Measurements from ENCODE around the gene USP53.
"Not testable (repeated sequence)": the region's sequence is repeated elsewhere in the genome, so short reads cannot be mapped to it uniquely, and the experiment has no call there.

USP53 gene

DNA sequence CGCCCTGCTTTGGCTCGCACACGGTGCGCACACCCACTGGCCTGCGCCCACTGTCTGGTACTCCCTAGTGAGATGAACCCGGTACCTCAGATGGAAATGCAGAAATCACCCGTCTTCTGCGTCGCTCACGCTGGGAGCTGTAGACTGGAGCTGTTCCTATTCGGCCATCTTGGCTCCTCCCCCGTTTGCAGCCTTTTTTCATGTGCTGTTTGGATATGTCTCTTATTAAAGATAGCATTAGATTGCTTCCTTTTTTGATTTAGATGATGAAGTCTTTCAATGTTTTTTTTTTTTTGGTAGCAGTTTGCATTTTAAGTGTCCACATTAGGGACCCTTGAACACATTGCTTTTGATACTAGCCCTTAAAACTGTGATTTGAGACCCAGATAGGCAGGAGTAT is 67.4 kb downstream of the USP53 start:
- not testable (repeated sequence) for DNase-seq

DNA sequence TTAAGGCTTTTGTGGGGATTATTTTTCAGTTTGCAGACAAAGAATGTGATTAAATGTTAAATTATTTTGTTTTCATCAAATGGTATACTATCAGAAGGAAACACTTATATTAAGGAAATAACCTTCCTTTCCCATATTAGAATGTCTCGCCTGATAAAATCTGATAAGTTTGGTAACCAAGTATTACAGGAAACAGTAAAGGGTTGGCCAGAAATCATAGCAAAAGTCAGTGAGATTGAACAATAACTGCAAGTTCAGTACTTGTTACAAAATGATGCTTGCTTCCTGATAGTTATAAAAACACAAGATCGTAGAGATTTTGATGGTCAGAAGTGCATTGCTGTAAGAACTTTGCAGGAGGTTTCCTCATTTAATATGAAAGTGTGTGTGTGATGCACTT is 68.9 kb downstream of the USP53 start:
- no peak for DNase-seq

DNA sequence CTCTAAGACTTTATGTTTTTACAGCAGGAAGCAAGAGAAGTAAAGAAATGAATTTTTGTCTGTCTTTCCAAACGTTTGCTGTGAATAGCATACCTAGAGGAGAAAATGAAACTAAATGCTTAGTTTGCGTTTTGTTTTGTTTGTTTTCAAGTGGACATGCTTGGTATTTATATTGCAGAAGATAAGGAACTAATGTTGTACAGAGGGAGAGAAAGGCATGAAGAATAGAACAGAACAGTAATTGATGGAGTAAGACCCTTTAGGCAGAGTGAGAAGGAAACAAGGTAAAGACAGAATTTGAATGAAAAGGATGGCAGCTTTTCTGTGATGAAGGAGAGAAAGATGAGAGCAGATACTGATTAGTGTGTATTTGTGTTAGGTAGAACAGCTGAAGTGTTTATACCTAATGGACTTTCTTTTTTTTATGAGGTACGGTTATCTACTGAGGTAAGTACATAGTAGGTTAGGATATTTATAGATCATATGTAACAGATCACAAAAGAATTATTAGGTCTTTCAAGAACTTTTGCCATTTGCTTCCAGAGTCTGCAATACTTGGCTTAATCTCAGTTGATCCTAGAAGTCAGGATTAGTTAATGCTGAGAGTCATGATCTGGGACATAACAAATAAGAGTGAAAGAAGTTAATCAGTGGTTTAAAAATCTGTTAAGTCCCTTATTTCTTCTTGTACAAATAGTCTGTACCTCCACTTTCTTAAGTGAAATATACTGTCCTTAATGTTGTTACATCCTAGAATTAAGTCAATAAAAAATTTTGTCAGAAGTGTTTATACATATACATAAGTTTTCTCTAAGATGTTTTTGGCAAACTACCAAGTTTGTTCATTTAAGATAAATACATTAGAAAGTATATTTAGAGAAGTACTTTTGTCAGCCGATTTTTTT is 72.6 kb downstream of the USP53 start:
- no peak for DNase-seq

DNA sequence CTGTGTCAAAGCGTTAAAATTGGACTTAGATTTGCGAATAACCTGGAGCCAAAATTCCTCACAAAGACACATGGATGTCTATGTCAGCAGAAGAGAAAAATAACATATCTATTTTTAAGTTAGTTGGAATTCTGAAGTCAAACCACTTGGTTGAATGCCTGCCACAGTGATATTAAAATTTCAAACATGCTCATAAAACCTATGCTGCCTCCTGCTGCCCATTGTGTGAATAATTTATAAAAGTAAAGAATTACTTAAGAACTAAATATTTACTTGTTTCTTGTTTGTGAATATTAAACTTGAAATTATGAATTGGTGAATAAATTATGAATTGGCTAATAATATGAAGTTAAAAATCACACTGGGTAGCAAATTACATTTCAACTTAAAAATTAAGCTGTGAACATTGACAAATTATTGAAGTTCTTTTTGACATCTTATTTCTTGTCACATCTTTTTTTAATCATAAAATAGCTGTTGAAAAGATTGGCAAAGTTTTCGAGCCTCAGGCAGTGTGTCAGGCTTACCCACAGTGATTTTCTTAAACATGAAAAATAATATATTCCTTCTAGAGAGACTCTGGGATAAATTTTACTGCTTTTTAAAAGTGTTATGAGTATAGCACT is 74.0 kb downstream of the USP53 start:
- DNase-seq = no peak

DNA sequence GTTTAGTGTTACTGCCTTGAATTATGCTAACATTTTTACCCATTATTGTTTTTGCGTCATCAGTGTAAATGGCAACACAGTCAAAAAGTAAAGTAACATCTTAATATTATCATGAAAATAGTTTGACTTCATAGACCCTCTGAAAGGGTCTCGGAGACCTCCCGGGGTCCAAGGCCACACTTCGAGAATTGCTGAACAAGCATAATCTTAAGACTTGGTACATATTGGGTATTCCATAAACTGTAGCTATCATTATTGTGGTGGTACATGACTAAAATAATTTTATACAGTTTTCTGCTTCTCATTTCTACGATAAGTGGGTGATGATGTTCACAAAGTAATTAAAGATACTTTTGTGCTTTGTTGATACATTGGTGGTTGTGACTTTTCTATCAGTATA is 76.8 kb downstream of the USP53 start:
- DNase-seq = no peak

DNA sequence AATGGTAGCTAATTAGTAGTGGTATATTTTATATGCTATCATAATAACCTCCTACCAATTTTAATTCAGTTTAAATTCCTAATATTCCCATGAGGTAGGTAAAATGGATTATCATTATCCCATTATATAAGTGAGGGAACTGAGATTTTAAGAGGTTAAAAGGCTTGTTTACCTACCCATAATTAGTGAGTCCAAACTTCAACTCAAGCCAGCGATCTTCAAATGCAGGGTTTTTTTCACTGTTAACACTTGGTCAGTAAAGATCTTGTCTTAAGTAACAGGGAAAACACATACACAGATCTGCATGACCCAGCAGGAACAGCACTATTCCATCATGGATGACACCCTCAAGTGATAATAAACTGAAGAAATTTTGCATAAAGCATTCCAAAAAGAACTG is 78.1 kb downstream of the USP53 start:
- DNase-seq = no peak

DNA sequence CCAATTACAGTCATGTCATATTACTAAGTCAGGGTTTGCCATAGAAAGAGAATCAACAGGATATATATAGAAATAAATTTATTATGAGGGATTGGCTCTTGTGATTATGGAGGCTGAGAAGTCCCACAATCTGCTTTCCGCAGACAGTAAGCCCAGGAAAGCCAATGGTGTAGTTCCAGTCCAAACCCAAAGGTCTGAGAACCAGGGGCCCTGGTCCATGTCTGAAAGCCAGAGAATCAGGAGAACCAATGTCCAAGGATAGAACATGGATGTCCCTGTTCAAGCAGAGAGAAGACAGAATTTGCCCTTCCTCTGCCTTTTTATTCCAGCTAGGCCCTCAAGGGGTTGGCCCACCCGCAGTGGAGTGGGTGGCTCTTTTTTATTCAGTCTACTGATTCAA is 83.8 kb downstream of the USP53 start:
- DNase-seq = no peak

DNA sequence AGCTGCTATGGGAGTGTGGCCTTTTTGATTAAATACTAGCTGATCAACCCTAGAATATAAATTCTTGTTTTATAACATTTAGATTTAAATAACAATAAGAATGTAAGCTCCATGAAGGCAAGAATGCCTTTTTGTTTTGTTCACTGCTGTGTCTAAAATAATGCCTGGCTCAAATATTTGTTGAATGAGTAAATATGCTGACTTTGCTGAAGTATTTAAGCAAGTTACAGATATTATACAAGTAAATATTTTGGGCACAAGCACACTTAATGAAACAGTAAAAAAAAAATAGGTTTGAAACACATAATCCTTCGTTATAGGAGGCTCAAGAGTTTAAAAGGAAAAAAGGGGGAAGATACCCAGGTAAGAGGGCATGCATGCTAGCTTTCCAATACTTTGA is 85.3 kb downstream of the USP53 start:
- DNase-seq = no peak

DNA sequence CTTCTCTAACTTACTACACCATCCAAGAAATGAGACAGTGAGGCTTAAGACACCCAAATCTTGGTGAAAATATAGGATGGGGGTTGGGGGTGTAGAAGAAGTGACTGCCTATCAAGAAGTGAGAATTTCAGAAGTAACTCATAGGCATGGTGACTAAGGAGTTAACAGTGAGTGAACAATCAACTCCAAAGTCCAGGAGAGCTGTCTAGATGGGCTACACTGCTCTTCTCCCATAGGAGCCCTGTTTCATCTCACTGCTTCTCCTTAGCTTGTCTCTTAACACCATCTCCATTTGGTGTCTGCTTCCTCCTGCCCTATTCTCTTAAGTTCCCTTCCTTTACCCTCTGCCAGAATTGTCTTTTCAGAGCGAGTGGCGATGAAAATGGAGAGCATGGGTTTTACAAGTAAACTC is 86.8 kb downstream of the USP53 start:
- DNase-seq = no peak

DNA sequence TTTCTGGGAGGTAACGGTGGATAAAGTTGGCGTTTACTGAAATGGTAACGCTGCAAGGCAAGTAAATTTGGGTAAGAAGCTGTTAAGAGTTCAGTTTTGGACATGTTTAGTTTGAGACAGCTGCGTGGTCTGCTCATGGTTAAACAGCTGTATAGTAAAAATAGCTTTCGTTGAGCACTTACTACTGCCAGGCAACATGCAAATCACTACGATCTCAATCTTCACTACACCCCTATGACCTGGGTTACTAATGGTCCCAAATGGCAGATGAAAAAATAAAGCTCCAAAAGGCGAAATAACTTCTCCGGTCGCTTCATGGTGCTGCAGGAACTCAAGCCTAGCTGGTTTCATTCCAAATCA is 87.2 kb downstream of the USP53 start:
- DNase-seq = no peak

DNA sequence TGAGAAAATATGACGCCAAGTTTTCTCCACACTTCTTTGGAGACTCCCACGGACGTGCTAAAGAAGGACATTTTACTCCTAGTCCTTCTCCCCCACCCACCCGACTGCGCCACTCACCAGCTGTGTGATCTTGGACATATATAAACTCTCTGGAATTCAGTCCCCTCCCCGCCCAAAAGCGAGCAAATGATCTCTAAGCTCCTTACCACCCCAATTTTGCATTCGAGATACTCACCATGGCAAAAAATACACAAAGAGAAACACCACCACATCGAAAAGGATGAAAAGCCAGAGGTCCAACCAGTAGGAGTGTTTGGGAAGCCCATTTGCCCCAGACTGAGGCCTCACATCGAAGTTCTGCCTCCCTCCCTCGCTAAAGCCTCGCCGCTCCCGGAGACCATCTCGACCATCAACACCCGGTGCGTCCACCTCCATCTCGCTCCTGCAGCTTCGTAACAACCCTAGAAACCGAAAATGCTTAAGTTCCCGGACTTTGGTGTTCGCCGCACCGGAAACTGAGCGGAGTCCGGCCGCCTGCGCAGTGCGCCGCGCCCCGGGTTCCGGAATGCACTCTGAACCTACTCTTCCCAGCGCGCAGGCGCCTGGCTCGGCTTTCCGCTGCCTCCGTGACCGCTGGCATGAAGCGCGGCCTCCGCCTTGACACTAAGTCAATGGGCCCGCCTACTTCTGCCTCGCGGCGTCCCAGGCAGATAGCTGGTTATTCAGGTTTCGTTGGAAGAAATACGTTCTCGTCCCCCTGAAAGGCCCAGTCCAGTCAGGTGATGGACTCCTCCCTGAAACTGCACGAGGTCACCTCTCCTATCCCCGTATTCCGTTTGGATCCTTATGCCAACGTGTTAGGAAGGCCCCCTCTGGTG is 87.8 kb downstream of the USP53 start:
- no peak for DNase-seq

DNA sequence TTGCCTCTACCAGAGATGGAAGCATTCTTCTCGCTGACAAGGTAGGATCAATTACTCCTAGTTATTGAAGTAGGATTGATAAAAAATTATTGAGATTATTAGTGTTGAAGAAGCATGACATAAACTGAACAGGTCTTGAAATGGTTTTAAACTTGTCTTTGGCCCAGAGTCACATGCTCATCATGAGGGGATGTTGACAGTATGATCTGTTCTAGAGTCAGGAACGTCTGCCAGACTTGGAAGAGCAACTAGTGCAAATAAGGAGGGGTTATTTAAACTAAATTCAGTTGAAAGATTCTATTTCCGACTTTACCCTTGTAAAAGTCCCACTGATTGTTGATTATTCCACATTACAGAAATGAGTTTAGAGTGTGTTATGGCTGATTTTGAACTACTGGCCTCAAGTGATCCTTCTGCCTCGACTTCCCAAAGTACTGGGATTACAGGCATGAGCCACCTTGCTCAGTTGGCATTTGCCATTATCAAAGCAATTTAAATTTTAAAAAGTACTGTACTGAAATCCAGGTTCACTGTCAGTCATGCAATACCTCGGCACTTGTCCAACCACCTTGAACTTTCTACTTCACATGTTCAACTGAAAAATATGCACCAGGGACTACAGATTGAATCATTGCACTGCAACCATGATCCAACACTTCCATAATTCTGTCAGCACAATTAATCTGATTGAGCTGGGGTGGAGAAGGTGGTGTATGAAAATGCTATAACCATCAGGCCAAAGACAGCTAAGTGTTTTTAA is 89.7 kb downstream of the USP53 start:
- no peak for DNase-seq

DNA sequence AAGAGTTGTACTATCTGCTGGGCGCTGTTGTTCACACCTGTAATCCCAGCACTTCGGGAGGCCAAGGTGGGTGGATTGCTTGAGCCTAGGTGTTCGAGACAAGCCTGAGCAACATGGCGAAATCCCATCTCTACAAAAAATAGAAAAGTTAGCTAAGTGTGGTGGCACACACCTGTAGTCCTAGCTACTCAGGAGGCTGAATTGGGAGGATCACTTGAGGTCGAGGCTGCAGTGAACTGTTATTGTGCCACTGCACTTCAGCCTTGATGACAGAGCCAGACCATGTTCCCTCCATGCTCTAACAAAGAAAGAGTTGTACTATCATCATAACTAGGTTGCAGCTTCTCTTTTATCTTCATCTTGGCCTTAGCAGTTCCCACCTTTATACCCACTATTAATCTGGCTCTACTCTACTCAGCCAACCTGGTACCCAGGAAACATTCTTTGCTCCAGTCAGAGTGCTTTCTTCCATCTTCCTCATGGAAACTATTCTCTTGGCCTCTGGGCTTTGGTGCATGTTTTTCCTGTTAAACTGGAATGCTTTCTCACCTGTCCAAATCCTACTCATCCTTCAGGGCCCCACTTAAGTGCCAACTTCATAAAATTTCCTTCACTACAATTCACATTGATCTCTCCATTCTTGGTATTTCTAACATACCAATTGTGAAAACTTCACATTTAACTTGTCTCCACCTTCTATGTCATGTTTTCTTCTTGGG is 91.2 kb downstream of the USP53 start:
- no peak for DNase-seq

DNA sequence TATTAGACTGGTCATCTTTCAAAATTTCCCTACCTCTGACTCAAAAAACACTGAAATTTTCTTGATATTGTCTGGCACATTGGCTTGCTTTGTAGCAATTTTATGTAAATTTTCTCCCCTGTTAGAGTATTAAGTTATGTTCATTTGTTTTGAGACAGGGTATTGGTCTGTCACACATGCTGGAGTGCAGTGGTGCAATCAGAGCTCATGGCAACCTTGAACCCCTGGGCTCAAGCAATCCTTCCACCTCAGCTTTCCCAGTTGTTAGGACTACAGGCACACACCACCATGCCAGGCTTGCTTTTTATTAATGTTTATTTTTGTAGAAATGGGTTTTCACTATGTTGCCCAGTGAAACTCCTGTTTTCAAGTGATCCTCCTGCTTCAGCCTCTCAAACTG is 91.9 kb downstream of the USP53 start:
- DNase-seq = no peak

DNA sequence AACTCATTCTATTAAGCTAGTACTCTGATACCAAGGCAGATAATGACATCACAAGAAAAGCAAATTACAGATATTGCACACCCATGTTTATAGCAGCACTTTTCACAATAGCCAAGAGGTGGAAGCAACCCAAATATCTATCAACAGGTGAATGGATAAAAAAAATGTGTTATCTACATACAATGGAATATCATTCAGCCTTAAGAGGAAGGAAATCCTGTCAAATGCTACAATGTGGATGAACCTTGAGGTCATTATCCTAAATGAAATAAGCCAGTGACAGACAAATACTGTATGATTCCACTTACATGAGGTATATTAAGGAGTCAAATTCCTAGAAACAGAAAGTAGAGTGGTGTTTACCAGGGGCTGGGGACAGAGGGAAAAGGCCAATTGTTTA is 95.1 kb downstream of the USP53 start:
- DNase-seq = no peak

DNA sequence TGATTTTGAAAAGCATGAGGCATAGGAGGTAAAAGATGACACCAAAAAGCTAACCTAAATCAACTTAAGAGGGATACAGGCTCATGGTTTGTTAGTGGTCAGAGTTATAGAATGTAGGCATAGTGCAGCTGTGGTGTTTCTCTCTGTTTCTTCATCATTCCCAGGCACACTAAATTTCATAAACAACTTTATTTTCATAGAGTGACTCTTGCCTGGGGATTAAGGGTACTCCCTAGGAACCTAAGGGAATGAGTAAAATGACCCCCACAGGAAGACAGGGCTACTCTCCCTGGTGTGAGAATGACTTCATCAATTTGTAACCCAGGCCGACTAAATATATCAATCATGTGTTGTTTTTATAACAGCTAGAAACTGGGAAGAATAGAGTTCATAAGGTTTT is 98.3 kb downstream of the USP53 start:
- DNase-seq = no peak

DNA sequence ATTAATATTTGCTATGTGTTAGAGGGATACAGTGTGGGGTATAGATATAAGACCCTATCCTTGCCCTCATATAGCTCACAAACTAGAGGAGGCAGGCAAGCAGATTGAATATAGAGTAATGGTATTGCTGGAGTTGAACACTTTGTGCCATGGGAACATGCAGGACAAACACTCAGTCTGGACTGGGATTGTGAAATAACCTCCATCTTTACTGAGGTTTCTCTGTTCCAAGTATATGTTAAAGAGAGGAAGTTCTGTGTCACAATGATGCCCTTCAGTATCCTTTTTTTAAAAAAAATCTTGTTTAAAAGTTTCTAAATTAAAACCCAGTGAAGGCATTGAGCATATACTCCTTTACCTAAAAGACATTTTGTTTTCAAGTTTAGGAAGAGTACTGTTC is 100.7 kb downstream of the USP53 start:
- no peak for DNase-seq

DNA sequence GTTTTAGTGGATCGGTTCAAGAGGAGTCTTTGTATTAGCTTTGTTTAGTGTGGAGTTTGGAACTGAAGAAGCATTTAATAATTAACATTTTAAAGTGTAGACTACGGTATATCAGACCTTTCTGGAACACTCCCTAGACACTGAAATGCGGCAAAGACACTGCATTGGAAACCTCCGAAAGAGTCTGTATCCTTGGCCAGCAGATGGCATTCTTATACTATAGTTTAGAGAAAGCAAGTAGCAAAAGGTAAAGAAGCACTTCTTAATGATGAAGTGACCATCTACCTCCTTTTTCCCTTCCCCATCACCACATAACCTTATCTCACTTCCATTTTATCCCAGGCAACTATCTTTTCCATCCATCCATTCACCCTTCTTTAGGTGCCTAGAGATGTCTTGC is 101.8 kb downstream of the USP53 start:
- peak; percentile 1 for DNase-seq

DNA sequence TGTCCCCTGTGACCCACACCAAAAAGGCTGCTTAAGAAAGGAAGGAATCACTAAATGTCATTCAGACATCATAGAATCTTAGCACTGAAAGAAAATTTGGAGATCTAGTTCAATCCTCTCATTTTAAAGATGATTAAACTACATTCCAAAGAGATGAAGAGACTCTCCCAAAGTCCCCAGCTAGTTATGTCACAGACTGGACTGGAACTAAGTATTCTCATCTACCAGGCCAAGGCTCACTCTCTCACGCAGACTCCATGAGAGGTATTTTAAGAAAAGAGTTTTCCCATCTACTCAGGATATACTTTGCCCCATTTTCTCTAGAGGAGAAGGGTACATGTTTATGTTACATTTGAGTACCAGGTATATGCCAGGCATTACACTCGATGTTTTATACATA is 102.5 kb downstream of the USP53 start:
- DNase-seq = no peak

DNA sequence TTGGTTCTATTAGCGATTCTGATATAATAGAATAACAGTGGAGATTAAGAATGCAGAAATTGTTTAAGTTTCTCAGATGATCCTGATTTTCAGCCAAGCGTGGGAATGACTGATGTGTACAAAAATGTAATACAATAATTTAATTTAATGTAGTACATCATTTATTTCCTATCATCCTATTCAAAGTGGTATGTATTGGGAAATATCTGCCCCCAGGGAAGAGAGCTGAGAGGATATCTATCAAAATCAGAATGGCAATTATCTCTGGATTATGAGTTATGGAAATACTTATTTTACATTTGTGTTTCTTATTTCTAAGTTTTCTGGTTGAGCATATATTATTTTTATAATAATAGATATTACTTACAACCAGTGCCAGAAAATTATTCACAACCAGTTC is 105.5 kb downstream of the USP53 start:
- no peak for DNase-seq

DNA sequence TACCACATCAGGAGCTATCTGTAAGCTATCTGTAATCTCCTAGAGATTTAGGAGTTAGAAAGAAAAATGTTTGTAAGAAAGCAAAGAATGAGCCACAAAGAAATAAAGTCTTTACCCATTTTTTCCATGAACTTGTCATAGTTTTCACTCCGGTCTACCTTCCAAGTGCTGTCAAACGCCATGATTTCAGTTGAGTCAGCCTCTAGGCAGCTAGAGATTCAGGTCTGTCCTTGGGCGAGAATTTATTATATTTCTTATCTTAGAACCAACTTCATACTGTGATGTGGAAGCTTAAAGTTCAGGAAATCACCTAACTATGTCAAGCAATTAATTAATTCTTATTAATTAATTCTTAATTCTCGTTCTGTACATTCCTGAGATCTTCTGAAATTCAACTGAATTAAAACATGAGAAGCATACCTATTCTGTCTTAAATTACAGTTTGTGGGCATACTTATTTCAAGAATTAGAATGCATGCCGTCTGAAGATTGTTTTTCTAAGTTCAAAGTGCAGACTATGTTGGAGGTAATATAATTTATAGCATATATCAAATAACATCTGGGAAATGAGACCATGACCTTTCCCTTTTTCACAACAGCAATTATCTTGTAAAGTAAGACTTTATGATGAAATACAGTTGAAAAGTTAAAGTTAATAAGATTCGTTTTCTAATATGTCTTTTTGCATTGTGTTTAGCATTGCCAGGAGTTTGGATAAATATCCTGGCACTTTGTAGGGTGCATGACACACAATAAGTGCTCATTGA is 109.6 kb downstream of the USP53 start, which contains the start of gene FABP2:
TSS of gene FABP2 (minus strand) at position 218 of the 767 bp plus-strand sequence. CDS start at position 182, 36 bp downstream.
- DNase-seq = no peak
